Amygdala (tissue), 56 donors: ENCODE data around the gene FOXL3.

ENCODE experiments used
- DNase-seq, 56 donors: peaks; one replicate each; lab custom pipeline; 2025; lab: John Stamatoyannopoulos, UW

The FOXL3 gene

DNA sequence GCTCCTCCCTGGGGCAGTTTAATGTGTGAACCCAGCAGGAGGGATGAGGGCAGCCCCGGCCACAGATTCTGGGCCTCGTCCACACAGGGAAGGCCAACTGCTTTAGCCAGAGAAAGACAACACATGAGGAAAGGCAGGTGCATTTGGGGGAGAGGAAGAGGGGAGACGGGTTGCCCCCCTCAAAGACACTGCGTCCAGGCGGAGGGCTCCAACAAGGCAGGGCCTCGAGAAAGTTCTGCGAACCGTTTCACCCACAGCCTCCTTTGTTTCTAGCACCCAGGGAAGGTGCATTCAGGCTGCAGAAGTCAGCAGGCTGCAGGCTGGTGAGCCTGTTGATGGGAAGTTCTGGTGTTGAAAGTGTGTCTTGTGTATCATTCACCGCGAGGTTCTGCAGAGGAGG is 10.1 kb downstream of the FOXL3 start:
- no peak for DNase-seq

DNA sequence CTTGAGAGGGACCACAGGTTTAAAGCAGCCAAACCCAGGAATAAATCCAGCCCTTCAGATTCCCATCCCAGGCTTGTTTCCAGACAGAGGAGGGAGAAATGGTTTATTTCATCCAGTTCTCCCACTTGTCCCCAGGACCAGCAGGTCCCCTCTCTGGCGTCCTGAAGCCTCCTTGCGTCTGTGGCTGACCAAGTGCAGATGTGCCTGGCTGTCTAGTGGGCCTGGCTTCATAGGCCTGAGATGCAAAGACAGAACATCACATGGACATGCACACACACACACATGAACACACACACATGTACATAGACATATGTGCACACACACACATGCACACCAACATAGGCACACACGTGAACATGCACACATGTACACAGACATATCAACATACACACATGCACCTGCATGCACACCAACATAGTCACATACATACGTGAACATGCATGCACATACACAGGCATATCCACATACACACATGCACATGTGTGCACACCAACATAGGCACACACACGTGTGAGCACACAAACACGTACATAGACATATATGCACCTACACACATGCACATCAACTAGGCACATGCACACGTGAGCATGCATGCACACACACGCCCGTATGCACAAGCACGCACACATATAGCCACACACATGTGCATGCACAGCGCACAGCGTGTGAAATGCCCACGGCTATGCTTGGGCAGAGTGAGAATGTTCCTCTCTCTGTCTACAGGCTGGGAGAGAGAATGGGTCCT is 10.7 kb downstream of the FOXL3 start:
- DNase-seq: no peak

DNA sequence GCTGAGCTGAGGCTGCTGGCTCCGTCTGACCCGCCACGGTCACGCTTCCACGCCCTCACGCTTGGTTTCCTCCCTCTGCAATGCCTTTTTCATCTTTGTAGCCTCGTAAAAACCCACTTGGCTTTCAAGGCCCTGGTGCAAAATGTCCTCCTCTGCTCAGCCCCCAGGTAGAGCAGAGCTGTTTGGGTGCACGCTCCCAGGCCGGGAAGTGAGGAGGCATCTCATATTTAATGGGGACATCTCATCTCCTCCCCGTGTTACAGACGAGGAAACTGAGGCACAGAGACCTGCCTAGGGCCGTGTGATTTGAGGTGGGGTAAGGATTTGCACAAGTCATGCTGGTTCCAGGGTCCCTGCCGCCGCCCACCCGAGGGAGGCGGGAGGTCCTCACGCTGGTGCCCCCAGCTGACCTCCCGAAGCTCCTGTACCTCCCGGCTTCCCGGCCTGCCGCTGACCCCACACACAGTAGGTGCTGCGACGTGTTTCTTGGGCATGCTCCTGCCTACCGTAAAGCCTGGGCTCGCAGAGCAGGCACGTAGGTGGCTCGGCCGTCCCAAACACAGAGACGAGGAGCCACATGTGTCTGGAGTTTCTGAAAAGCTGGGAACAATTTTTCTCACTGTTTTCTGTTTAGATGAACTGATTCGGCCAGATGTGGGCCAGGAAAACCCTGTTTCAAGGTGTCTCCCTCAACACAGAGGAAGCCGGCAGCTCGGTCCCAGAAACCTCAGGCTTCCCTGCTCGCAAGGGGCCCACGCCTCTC is 11.5 kb downstream of the FOXL3 start:
- DNase-seq: no peak

DNA sequence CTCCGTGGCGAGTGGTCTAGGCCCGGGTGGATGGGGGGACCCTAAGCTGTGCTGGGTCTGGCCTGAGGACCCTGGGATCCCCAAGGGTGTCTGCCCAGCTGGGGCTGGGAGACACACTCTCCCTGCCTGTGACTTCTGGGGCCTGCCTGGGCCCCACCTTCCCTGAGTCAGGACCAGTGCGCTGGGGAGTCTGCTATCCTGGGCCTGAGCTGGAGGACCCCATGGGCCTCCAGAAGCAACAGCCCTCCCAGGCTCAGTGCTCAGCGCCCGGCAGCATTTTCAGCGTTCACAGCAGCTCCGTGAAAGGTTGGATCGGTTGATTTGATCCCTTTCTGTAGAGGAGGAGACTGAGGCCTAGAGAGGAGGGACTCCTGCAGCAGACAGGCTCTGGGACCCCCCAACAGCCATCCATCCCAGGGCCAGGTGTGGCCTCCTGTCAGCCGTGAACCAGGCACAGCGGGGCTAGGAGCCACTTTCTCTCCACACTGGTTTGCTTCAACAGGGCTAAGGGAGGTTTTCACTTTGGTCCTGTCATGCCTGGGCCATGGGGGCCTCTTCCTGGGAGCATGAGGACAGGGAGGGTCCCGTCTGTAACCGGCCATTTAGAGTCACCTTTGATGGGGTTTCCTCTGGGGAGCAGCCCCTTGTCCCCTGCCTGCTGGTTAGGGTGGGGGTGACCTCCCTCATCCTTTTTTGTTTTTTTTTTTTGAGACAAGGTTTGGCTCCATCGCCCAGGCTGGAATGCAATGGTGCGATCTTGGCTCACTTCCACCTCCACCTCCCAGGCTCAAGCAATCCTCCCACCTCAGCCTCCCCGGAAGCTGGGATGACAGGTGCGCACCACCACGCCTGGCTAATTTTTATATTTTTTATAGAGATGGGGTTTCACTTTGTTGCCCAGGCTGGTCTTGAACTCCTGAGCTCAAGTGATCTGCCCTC is 12.4 kb downstream of the FOXL3 start:
- no peak for DNase-seq

- DNase-seq: no peak
Observed at GRCh38 chr7:303425-303824, 13.5 kb downstream of the FOXL3 start.

DNA sequence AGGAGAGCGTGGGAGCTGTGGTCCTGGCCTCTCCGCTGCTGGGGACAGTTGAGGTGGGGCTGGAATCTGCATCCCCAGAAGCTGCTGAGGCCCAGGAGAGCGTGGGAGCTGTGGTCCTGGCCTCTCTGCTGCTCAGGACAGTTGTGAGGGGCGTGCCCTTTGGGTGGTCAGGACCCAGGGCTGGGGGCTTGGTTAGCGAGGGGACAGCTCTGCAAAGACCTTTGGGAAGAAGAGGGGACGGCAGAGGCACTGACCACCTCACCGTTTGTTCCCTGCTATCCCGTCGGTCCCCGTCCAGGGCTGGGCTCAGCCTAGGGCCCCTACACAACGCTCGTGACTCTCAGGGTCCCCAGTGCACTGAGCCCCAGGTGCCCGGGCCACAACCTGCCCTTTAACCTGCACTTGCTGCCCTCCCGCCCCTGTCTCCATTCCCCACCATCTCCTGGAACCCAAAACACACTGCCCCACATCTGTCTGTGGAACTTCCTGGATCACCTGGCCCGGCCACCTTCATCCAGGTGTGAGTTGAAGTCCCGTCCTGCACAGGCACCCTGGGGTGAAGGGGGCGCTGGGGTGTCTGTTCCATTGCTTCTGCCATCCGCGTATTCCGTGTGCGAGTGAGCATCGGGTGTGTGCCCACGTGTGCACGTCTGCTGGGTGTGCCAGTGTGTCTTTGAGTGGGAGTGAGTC is 14.1 kb downstream of the FOXL3 start:
- no peak for DNase-seq

- DNase-seq: no peak
Observed at GRCh38 chr7:304574-305409, 14.8 kb downstream of the FOXL3 start.

DNA sequence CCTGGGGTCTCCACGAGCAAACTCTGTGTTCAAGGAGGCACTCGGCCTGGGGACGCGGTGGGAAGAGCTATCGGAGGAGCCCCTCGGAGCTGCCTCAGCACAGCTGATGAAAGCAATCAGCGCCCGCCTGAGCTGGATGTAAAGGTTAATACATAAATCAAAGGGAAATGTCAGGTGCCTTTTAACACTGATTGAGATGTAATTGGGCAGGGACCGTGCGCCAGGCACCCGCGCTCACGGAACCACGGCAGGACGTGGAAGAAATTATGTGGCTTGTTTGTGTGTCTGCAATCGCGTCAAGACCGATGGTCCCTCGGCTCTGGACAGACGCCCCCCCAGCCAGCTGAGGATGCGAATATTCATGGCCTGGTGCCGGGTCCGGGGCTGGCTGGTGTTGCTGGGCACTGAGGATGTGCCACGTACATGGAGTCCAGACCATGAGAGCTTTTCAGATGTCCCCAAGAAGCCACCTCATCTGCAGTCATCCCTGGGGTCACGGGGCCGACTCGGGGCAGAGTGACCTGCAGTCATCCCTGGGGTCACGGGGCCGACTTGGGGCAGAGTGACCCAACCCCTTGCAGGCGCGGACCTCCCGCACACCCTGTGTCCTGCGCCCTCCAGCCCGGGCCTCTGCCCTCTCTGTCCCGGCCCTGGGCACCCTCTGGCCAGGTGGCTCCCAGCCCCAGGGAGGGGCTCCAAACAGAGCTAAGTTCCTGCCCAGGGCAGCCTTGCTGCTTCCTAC is 15.6 kb downstream of the FOXL3 start:
- DNase-seq: no peak

DNA sequence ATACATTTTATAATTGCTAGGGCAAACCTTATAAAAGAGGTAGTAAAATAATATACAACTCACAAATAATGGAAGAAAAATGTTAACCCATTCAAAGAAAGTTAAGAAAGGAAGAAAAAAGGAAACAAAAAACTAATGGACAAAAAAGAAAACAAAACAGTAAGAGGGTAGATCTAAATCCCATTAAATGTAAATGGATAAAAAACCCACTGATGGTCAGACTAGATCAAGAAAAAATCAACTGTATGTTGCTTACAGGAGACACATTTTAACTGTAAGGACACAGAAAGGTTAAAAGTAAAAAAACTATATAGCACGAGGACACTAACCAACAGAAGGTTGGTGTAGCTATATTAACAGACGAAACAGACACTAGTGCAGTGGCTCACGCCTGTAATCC is 18.0 kb downstream of the FOXL3 start:
- no peak for DNase-seq

DNA sequence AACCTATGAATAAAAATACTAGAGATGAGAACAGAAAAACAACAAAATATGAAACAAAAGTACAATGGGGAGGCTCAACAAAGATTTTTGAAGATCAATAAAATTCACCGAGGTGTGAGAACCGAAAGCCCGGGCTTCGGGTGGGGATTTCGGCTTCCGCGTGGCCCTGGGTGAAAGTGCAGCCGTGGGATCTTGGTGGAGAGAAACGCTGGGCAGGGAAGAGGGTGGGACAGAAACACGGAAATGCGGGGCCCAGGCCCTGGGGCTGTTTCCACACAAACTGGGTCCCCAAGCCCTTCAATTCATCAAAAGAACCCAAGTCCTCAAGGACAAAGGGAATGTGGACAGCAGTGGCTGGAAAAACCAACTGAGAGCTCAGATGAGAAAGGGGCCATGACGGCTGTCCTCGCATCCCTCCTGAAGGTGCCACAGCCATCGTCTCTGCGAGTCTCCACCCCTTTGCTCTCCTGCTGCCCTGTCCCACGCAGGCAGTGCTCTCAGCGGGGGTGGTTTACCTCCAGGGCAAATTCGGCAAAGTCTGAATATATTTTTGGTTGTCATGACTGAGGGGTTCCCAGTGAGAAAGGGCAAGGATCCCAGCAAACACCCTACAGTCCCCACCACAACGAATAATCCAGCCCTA is 19.7 kb downstream of the FOXL3 start:
- no peak for DNase-seq

DNA sequence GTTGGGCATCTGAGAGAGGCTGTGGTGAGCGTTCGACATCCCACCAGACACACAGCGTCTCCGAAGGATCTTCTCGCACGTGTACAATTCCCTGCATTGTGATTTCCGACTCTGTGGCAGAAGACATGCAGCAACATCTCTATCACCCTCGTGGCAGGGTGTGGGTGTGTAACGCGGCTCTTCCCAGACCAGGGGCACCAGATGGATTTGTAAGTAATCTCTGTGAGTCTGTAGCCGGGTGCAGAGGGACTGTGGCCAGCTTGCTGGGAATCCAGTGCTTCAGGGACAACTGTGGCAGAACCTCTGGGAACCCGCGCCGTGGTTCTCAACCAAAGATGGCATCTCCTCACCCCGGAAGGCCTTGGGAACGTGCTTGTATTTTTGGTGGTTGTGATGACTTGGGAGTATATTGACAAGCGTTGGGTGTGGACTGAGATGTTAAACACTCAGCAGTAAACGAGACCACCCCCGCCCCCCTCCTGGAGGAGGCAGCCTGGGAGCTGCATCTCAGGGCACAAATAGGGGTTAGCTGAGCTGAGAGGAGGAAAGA is 21.2 kb downstream of the FOXL3 start:
- DNase-seq: no peak

GRCh38 chr7:311796-312195 is 21.8 kb downstream of the FOXL3 start:
- no peak for DNase-seq

DNA sequence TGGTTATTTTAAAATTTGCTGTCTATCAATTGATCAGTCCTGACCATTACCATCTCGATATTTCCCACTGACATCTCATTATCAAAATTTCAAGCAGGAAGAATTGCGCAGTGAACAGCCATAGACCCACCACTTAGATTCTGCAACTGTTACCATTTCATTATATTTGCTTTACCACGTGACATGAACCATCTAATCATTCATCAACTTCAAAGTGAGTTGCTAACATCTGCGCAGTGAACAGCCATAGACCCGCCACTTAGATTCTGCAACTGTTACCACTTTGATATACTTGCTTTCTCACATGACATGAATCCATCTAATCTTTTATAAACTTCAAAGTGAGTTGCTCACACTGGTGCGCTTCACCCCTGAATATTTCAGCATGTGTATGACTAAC is 22.5 kb downstream of the FOXL3 start:
- DNase-seq: no peak

GRCh38 chr7:314853-315252 is 24.9 kb downstream of the FOXL3 start:
- no peak for DNase-seq

- DNase-seq: no peak
Observed at GRCh38 chr7:315516-316265, 25.7 kb downstream of the FOXL3 start.

- no peak for DNase-seq
Observed at GRCh38 chr7:317643-318405, 27.9 kb downstream of the FOXL3 start.
